Neural crest cell (in vitro differentiated cells): Measurements from ENCODE around the gene KLHL9. TPM values are rescaled to one million over a fixed set of nuclear protein-coding genes. Genes with fewer than 3 reads are reported as not detected.

ENCODE experiments used
- total RNA-seq: library from RNA; stranded (reverse); gene quantifications from 2 replicates; pipeline ENCODE4 v1.2.1, GENCODE V29; 2021

KLHL9 gene
- total RNA-seq, 1 donor from 2014 or later, result 31.7 TPM

Other genes with a start within 250 kb of the KLHL9 start
- not detected in 2 replicates for gene IFNW1, start 193.6 kb downstream of the KLHL9 start, total RNA-seq
- not detected in 2 replicates for gene IFNA21, start 168.7 kb downstream of the KLHL9 start, total RNA-seq
- gene IFNA4, start 147.8 kb downstream of the KLHL9 start, total RNA-seq, result not detected in 2 replicates
- gene IFNA7, start 133.2 kb downstream of the KLHL9 start, total RNA-seq, result not detected in 2 replicates
- not detected in 2 replicates for gene IFNA10, start 128.3 kb downstream of the KLHL9 start, total RNA-seq
- not detected in 2 replicates for gene IFNA16, start 118.1 kb downstream of the KLHL9 start, total RNA-seq
- not detected in 2 replicates for gene IFNA17, start 107.2 kb downstream of the KLHL9 start, total RNA-seq
- not detected in 2 replicates for gene IFNA14, start 95.4 kb downstream of the KLHL9 start, total RNA-seq
- not detected in 2 replicates for gene IFNA5, start 30.1 kb downstream of the KLHL9 start, total RNA-seq
- gene IFNA6, start 15.5 kb upstream of the KLHL9 start, total RNA-seq, result not detected in 2 replicates
- gene IFNA13, start 32.7 kb upstream of the KLHL9 start, total RNA-seq, result not detected in 2 replicates
- not detected in 2 replicates for gene IFNA2, start 50.0 kb upstream of the KLHL9 start, total RNA-seq
- not detected in 2 replicates for gene IFNA8, start 73.7 kb upstream of the KLHL9 start, total RNA-seq
- not detected in 2 replicates for gene IFNA1, start 105.0 kb upstream of the KLHL9 start, total RNA-seq
- gene IFNE, start 146.9 kb upstream of the KLHL9 start, total RNA-seq, result 0.16 TPM in 1 of 2 replicates, not detected in the other